ENCODE data around the gene SPEF2.

- TF ChIP-seq EZH2 (IDR thresholded peaks at IDR 0.05; ENCODE audit: borderline replicate concordance, insufficient read depth, low read depth, low read length, poor library complexity, severe bottlenecking) (no peak), CTCF (IDR thresholded peaks at IDR 0.05) (no peak)
Observed at GRCh38 chr5:35789732-35790456, 172.2 kb downstream of the SPEF2 start.
